H9 (cell line): ENCODE measurements around the gene CTCFL. TPM values are rescaled to one million over a fixed set of nuclear protein-coding genes. Genes with fewer than 3 reads are reported as not detected.

Experiments used
- DNase-seq: peaks from one replicate; pipeline ENCODE4 v3.0.0-alpha.2; 2017
- H2AFZ ChIP-seq: one replicate; pipeline ENCODE4 v1.6.1; 2013; ENCODE audit warnings: mild to moderate bottlenecking, low read length, control low read depth, moderate library complexity
- H2AK5ac ChIP-seq: 2 replicates; pipeline ENCODE4 v1.6.1; 2013; ENCODE audit warnings: low read length, control low read depth, mixed read lengths; ENCODE audit not compliant: insufficient read length
- H2BK120ac ChIP-seq: one replicate; pipeline ENCODE4 v1.6.1; 2013; ENCODE audit warnings: low read depth, mild to moderate bottlenecking, low read length, control low read depth, inconsistent platforms; ENCODE audit not compliant: poor library complexity, severe bottlenecking
- H2BK12ac ChIP-seq: 2 replicates; pipeline ENCODE4 v1.6.1; 2013; ENCODE audit warnings: low read length, control low read depth, mixed read lengths, low read depth; ENCODE audit not compliant: insufficient read length
- H2BK15ac ChIP-seq: 2 replicates; pipeline ENCODE4 v1.6.1; 2013; ENCODE audit warnings: low read depth, low read length, control low read depth
- H2BK20ac ChIP-seq: one replicate; pipeline ENCODE4 v1.6.1; 2013; ENCODE audit warnings: low read depth, mild to moderate bottlenecking, low read length, control low read depth, inconsistent platforms; ENCODE audit not compliant: poor library complexity, severe bottlenecking
- H2BK5ac ChIP-seq: 2 replicates; pipeline ENCODE4 v1.6.1; 2013; ENCODE audit warnings: low read length, control low read depth, mixed read lengths; ENCODE audit not compliant: insufficient read length
- H3K14ac ChIP-seq: 2 replicates; pipeline ENCODE4 v1.6.1; 2013; ENCODE audit warnings: low read length, control low read depth; ENCODE audit not compliant: insufficient read depth
- H3K18ac ChIP-seq: 2 replicates; pipeline ENCODE4 v1.6.1; 2013; ENCODE audit warnings: low read depth, mild to moderate bottlenecking, mixed read lengths, low read length, control low read depth; ENCODE audit not compliant: insufficient read length
- H3K23ac ChIP-seq: 2 replicates; pipeline ENCODE4 v1.6.1; 2013; ENCODE audit warnings: low read length, control low read depth, mixed read lengths, low read depth; ENCODE audit not compliant: insufficient read length
- H3K23me2 ChIP-seq: 2 replicates; pipeline ENCODE4 v1.6.1; 2013; ENCODE audit warnings: low read depth, mild to moderate bottlenecking, mixed read lengths, low read length, control low read depth; ENCODE audit not compliant: insufficient read length, poor library complexity, severe bottlenecking
- H3K27ac ChIP-seq: 2 replicates; pipeline ENCODE4 v1.5.1; 2013; ENCODE audit warnings: low read length, control low read depth, mixed read lengths, low read depth; ENCODE audit not compliant: insufficient read length
- H3K27me3 ChIP-seq: 2 replicates; pipeline ENCODE4 v1.6.1; 2013; ENCODE audit warnings: low read length, control low read depth, inconsistent platforms; ENCODE audit not compliant: insufficient read depth
- H3K4ac ChIP-seq: 2 replicates; pipeline ENCODE4 v1.6.1; 2013; ENCODE audit warnings: low read depth, mild to moderate bottlenecking, control low read depth, inconsistent platforms, low read length, moderate library complexity
- H3K4me1 ChIP-seq: 2 replicates; pipeline ENCODE4 v1.6.1; 2013; ENCODE audit warnings: low read length, control low read depth, inconsistent platforms; ENCODE audit not compliant: insufficient read depth
- H3K4me2 ChIP-seq: 2 replicates; pipeline ENCODE4 v1.6.1; 2013; ENCODE audit warnings: low read length, control low read depth, mixed read lengths; ENCODE audit not compliant: insufficient read length, insufficient read depth
- H3K56ac ChIP-seq: 2 replicates; pipeline ENCODE4 v1.6.1; 2013; ENCODE audit warnings: low read depth, mild to moderate bottlenecking, mixed read lengths, low read length, control low read depth; ENCODE audit not compliant: insufficient read length
- H3K79me1 ChIP-seq: 2 replicates; pipeline ENCODE4 v1.6.1; 2013; ENCODE audit warnings: low read depth, mild to moderate bottlenecking, moderate library complexity, low read length, control low read depth, inconsistent platforms; ENCODE audit not compliant: insufficient read depth, poor library complexity, severe bottlenecking
- H3K79me2 ChIP-seq: 2 replicates; pipeline ENCODE4 v1.6.1; 2013; ENCODE audit warnings: low read length, control low read depth, inconsistent platforms; ENCODE audit not compliant: insufficient read depth
- H3K9ac ChIP-seq: 2 replicates; pipeline ENCODE4 v1.6.1; 2013; ENCODE audit warnings: low read length, control low read depth, mixed read lengths; ENCODE audit not compliant: insufficient read length; ENCODE audit errors: extremely low read depth
- H3K9me3 ChIP-seq: one replicate; pipeline ENCODE4 v1.6.1; 2013; ENCODE audit warnings: low read depth, low read length, inconsistent platforms; ENCODE audit not compliant: control insufficient read depth
- H3T11ph ChIP-seq: one replicate; pipeline ENCODE4 v1.6.1; 2013; ENCODE audit warnings: mild to moderate bottlenecking, low read length, control low read depth, inconsistent platforms
- H4K20me1 ChIP-seq: one replicate; pipeline ENCODE4 v1.6.1; 2013; ENCODE audit not compliant: control insufficient read depth, insufficient read length, insufficient read depth
- H4K5ac ChIP-seq: 2 replicates; pipeline ENCODE4 v1.6.1; 2013; ENCODE audit warnings: low read depth, mild to moderate bottlenecking, mixed read lengths, low read length, control low read depth; ENCODE audit not compliant: insufficient read length
- H4K8ac ChIP-seq: replicated peaks from 2 replicates; pipeline ENCODE4 v1.6.1; 2013; ENCODE audit warnings: low read length, control low read depth, mixed read lengths, low read depth; ENCODE audit not compliant: insufficient read length
- H4K91ac ChIP-seq: 2 replicates; pipeline ENCODE4 v1.6.1; 2013; ENCODE audit warnings: low read depth, mild to moderate bottlenecking, moderate library complexity, mixed read lengths, low read length, control low read depth; ENCODE audit not compliant: insufficient read length
- H3K27ac Mint-ChIP-seq, 3 experiments: 2 replicates in 2 of 3; 3 replicates in 1 of 3; pipeline ENCODE4 v1.8.0; 2020 to 2021; ENCODE audit warnings: mixed read lengths in 3 of 3, mild to moderate bottlenecking in 1 of 3, moderate library complexity in 1 of 3
- H3K27me3 Mint-ChIP-seq: 2 replicates; pipeline ENCODE4 v1.8.0; 2021; ENCODE audit warnings: low read depth, mild to moderate bottlenecking, moderate library complexity, mixed read lengths
- H3K36me3 Mint-ChIP-seq, 3 experiments: 2 replicates in 2 of 3; 3 replicates in 1 of 3; pipeline ENCODE4 v1.8.0; 2020 to 2021; ENCODE audit warnings: low read depth in 3 of 3, mixed read lengths in 3 of 3; ENCODE audit not compliant: insufficient read depth in 1 of 3
- H3K4me1 Mint-ChIP-seq, 2 experiments: 2 replicates each; pipeline ENCODE4 v1.8.0; 2020; ENCODE audit warnings: mixed read lengths in 2 of 2
- H3K4me3 Mint-ChIP-seq, 2 experiments: 2 replicates in 1 of 2; 3 replicates in 1 of 2; pipeline ENCODE4 v1.8.0; 2020 to 2021; ENCODE audit warnings: mild to moderate bottlenecking in 2 of 2, mixed read lengths in 2 of 2, moderate library complexity in 1 of 2
- H3K9me3 Mint-ChIP-seq, 2 experiments: 2 replicates in 1 of 2; 3 replicates in 1 of 2; pipeline ENCODE4 v1.8.0; 2020; ENCODE audit warnings: mild to moderate bottlenecking in 2 of 2, mixed read lengths in 2 of 2, moderate library complexity in 1 of 2
- CTCF ChIP-seq: fragments of 200-600 bp; sonication (generic); conservative IDR thresholded peaks from 3 replicates; pipeline ENCODE4 v1.8.0; 2021; ENCODE audit warnings: antibody characterized with exemption, mild to moderate bottlenecking
- WGBS: extraction: QIAGEN DNeasy Blood & Tissue Kit; methylation state at CpG from one replicate; pipeline ENCODE4 v1.1.7; 2013; ENCODE audit warnings: missing lambda C conversion rate, low lambda C conversion rate, mixed read lengths; ENCODE audit not compliant: insufficient read length; ENCODE audit errors: extremely low coverage; 5-methylcytosine and 5-hydroxymethylcytosine counted together
- total RNA-seq: library from RNA; stranded (reverse); gene quantifications from 2 replicates; pipeline ENCODE4 v1.2.1, GENCODE V29; 2021

The CTCFL gene
- total RNA-seq, 1 experiment from 2014 or later = 0.90 TPM

DNA sequence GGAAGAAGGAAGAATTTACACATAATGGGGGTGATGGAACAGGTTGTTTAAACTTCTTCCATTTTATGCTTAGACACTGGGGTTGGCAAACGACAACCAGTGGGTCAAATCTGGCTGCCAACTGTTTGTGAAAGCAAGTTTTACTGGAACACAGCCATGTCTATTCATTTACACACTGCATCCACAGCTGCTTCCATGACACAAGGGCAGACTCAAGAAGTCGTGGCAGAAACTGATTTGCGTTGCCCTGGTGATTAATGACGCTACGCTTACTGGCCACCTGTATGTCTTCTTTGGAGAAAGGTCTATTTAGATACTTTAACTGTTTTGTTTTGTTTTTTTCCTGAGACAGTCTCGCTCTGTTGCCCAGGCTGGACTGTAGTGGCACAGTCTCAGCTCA is 19.0 kb downstream of the CTCFL start:
- Histone ChIP-seq H3K9me3 (no peaks in the 10 kb centered on the region), H3K14ac (no peak overlapping the region), H2AK5ac (no peak overlapping the region), H3K9ac (no peak overlapping the region), H4K20me1 (no peaks in the 10 kb centered on the region), H2BK12ac (no peak overlapping the region), H3K79me1 (no peaks in the 10 kb centered on the region), H3K4me1 (no peaks in the 10 kb centered on the region), H3K4me2 (no peak overlapping the region), H3T11ph (no peak overlapping the region), H2BK120ac (no peak overlapping the region), H2BK15ac (no peak overlapping the region), H3K79me2 (no peaks in the 10 kb centered on the region), H4K91ac (no peak overlapping the region), H3K23me2 (no peaks in the 10 kb centered on the region), H4K8ac (no peak overlapping the region), H3K27ac (no peak overlapping the region), H3K23ac (no peak overlapping the region), H3K4ac (no peak overlapping the region), H4K5ac (no peak overlapping the region), H3K18ac (no peak overlapping the region), H2BK20ac (no peak overlapping the region), H3K27me3 (no peaks in the 10 kb centered on the region), H2AFZ (no peak overlapping the region), H3K56ac (no peak overlapping the region), H2BK5ac (no peak overlapping the region)
- no peak for TF ChIP-seq CTCF
- peaks cover 2% of the 10 kb centered on the region; the same call in 1 of the 2 replicates for H3K27me3 Mint-ChIP-seq
- no CpG with 5 or more reads among the region's 6 CpGs for WGBS
- peaks cover 18 to 26% of the 10 kb centered on the region in 2 experiments for H3K4me1 Mint-ChIP-seq
- no peaks in the 10 kb centered on the region for H3K36me3 Mint-ChIP-seq
- no peak for DNase-seq
- H3K4me3 Mint-ChIP-seq = no peak overlapping the region
- no peaks in the 10 kb centered on the region for H3K9me3 Mint-ChIP-seq
- no peak overlapping the region for H3K27ac Mint-ChIP-seq
